HCT116 (cell line): ENCODE results near the gene TH. TPM values are rescaled to one million over a fixed set of nuclear protein-coding genes. Genes with fewer than 3 reads are reported as not detected.

Experiments used
- ATAC-seq: fragments of 200-7000 bp; cut with Tn5 transposase; 2 replicates; pipeline ENCODE4 v1.9.1; 2020; ENCODE audit warnings: mild to moderate bottlenecking, moderate library complexity
- BruUV-seq: library from RNA; stranded (reverse); fragments of 400-500 nt; replicated peaks from 2 replicates; lab custom pipeline; 2021; lab: Mats Ljungman, UMichigan
- CTCF ChIA-PET: fragments of 300-600 bp; sonication (Branson Sonifier 250); formaldehyde crosslinking; loops from one replicate; lab custom pipeline; 2021; ENCODE audit warnings: antibody characterized with exemption; lab: Charles Lee
- POLR2A ChIA-PET: fragments of 300-600, 350-600 bp; sonication (Branson Sonifier 250); formaldehyde crosslinking; loops from one replicate; lab custom pipeline; 2021; ENCODE audit warnings: antibody characterized with exemption; lab: Charles Lee
- RAD21 ChIA-PET, 2 experiments: fragments of 300-600 bp; sonication (Branson Sonifier 250); formaldehyde crosslinking; loops; one replicate each; lab custom pipeline; 2023; ENCODE audit warnings: low total read pairs in 2 of 2; ENCODE audit not compliant: uncharacterized antibody in 2 of 2, unreplicated experiment in 2 of 2, low non-redundant PET in 1 of 2; lab: Charles Lee
- DNase-seq: peaks from one replicate; pipeline ENCODE4 v3.0.0-alpha.2; 2010; ENCODE audit warnings: low read depth, low spot score
- H2AFZ ChIP-seq: fragments of 200-600 bp; shearing (Covaris generic), sonication (generic); 2 replicates; pipeline ENCODE4 v1.6.1; 2017; ENCODE audit warnings: low read depth, mixed run types, mixed read lengths, antibody characterized with exemption, low read length; ENCODE audit not compliant: poor library complexity, severe bottlenecking
- H3K27ac ChIP-seq: 2 replicates; pipeline ENCODE4 v1.5.1; 2012; ENCODE audit warnings: low read depth, low read length
- H3K27me3 ChIP-seq: fragments of 200-600 bp; sonication (generic); 2 replicates; pipeline ENCODE4 v1.6.1; 2016; ENCODE audit warnings: mixed run types, low read length, mixed read lengths; ENCODE audit not compliant: insufficient read depth
- H3K36me3 ChIP-seq, 2 experiments: fragments of 200-500 bp in 1 of 2; fragments of 200-600 bp in 1 of 2; sonication (Bioruptor generic) in 1 of 2; sonication (generic) in 1 of 2; 2 replicates each; pipeline versions ENCODE4 v1.5.1 to v1.6.1; 2014 to 2016; ENCODE audit warnings: low read length in 2 of 2, inconsistent platforms in 1 of 2, mixed read lengths in 1 of 2, mixed run types in 1 of 2; ENCODE audit not compliant: insufficient read depth in 2 of 2, control insufficient read depth in 1 of 2
- H3K4me1 ChIP-seq, 2 experiments: fragments of 200-600 bp in 1 of 2; sonication (generic) in 1 of 2; 2 replicates each; pipeline versions ENCODE4 v1.5.1 to v1.6.1; 2012 to 2017; ENCODE audit warnings: low read length in 2 of 2, inconsistent platforms in 1 of 2, mild to moderate bottlenecking in 1 of 2, mixed read lengths in 1 of 2, mixed run types in 1 of 2, moderate library complexity in 1 of 2; ENCODE audit not compliant: insufficient read depth in 2 of 2, control insufficient read depth in 1 of 2
- H3K4me2 ChIP-seq: fragments of 200-600 bp; sonication (generic); 2 replicates; pipeline ENCODE4 v1.6.1; 2017; ENCODE audit warnings: mixed run types, low read length, mixed read lengths
- H3K4me3 ChIP-seq, 2 experiments: fragments of 200-600 bp in 1 of 2; sonication (generic) in 1 of 2; replicated peaks in 1 of 2; 2 replicates each; pipeline ENCODE4 v1.5.1; 2011 to 2016; ENCODE audit warnings: low read length in 2 of 2, control low read depth in 1 of 2, low read depth in 1 of 2, mild to moderate bottlenecking in 1 of 2, mixed read lengths in 1 of 2, mixed run types in 1 of 2
- H3K79me2 ChIP-seq: fragments of 200-600 bp; sonication (generic); 2 replicates; pipeline ENCODE4 v1.6.1; 2017; ENCODE audit warnings: mild to moderate bottlenecking, mixed run types, low read length, moderate library complexity, mixed read lengths; ENCODE audit not compliant: insufficient read depth
- H3K9ac ChIP-seq: fragments of 200-600 bp; sonication (generic); 2 replicates; pipeline ENCODE4 v1.6.1; 2016; ENCODE audit warnings: low read length, mixed read lengths
- H3K9me2 ChIP-seq: fragments of 200-600 bp; sonication (generic), shearing (Covaris generic); 2 replicates; pipeline ENCODE4 v1.6.1; 2017; ENCODE audit warnings: mixed run types, mild to moderate bottlenecking, moderate library complexity; ENCODE audit not compliant: insufficient read depth
- H3K9me3 ChIP-seq, 2 experiments: fragments of 200-500 bp in 1 of 2; fragments of 200-600 bp in 1 of 2; sonication (Bioruptor generic) in 1 of 2; sonication (generic) in 1 of 2; 2 replicates each; pipeline ENCODE4 v1.6.1; 2014 to 2017; ENCODE audit warnings: low read length in 2 of 2, mixed read lengths in 2 of 2, inconsistent platforms in 1 of 2, low read depth in 1 of 2, mild to moderate bottlenecking in 1 of 2, mixed run types in 1 of 2, moderate library complexity in 1 of 2; ENCODE audit not compliant: control insufficient read depth in 1 of 2, insufficient read depth in 1 of 2
- H4K20me1 ChIP-seq: fragments of 200-600 bp; sonication (generic), shearing (Covaris generic); 2 replicates; pipeline ENCODE4 v1.6.1; 2017; ENCODE audit warnings: mixed run types, mild to moderate bottlenecking, moderate library complexity; ENCODE audit not compliant: insufficient read depth
- ATF3 ChIP-seq: IDR thresholded peaks from 2 replicates; pipeline ENCODE4 v1.6.1; 2012
- CBX3 ChIP-seq: IDR thresholded peaks from 2 replicates; pipeline ENCODE4 v1.6.1; 2012; ENCODE audit warnings: low read depth
- EGR1 ChIP-seq: IDR thresholded peaks from 2 replicates; pipeline ENCODE4 v1.6.1; 2012; ENCODE audit warnings: low read depth
- FOSL1 ChIP-seq: IDR thresholded peaks from 2 replicates; pipeline ENCODE4 v1.6.1; 2012; ENCODE audit warnings: low read depth
- POLR2A ChIP-seq: IDR thresholded peaks from 2 replicates; pipeline ENCODE4 v1.7.0; 2011; ENCODE audit warnings: borderline replicate concordance; ENCODE audit not compliant: insufficient read depth, insufficient read length; ENCODE audit errors: extremely low read depth
- REST ChIP-seq: IDR thresholded peaks from 2 replicates; pipeline ENCODE4 v1.6.1; 2012; ENCODE audit warnings: low read depth
- SP1 ChIP-seq: IDR thresholded peaks from 2 replicates; pipeline ENCODE4 v1.6.1; 2012; ENCODE audit warnings: low read depth
- ZBTB33 ChIP-seq: IDR thresholded peaks from 2 replicates; pipeline ENCODE4 v1.6.1; 2011; ENCODE audit warnings: mild to moderate bottlenecking, low read length, moderate library complexity; ENCODE audit not compliant: insufficient replicate concordance; ENCODE audit errors: extremely low read depth
- ZFX ChIP-seq: fragments of 450-650 bp; IDR thresholded peaks from 2 replicates; pipeline ENCODE4 v1.6.1; 2017
- intact Hi-C: fragments of 100-400 bp; cut with micrococcal nuclease; formaldehyde crosslinking; loops from 2 replicates; pipeline ENCODE4 v1.10.0; 2022
- total RNA-seq: library from RNA; stranded (reverse); gene quantifications from one replicate; pipeline ENCODE4 v1.2.1, GENCODE V29; 2021; ENCODE audit not compliant: unreplicated experiment

Gene TH
- total RNA-seq, 1 experiment from 2014 or later, result not detected

GRCh38 chr11:2139621-2140337 is 31.8 kb downstream of the TH start:
- H3K9ac ChIP-seq, result no peak overlapping the region

More at GRCh38 chr11:2139621-2140337, 31.8 kb downstream of the TH start:
- BruUV-seq, result no TSS peak
- Histone ChIP-seq H4K20me1 (no peaks in the 10 kb centered on the region), H3K9me3 (no peaks in the 10 kb centered on the region), H3K4me3 (no peak overlapping the region), H3K9me2 (no peaks in the 10 kb centered on the region), H3K4me2 (no peak overlapping the region), H3K27me3 (no peaks in the 10 kb centered on the region), H3K4me1 (peaks cover 0 to 23% of the 10 kb centered on the region in 2 experiments; a peak in 2 of 4 replicates), H2AFZ (no peak overlapping the region), H3K79me2 (no peaks in the 10 kb centered on the region), H3K36me3 (no peaks in the 10 kb centered on the region), H3K27ac (no peak overlapping the region)
- CTCF ChIA-PET, result no interaction called here
- DNase-seq (no peak), ATAC-seq (no peak)
- POLR2A ChIA-PET, result no interaction called here
- RAD21 ChIA-PET, result no interaction called here
- TF ChIP-seq REST (no peak), ZBTB33 (no peak), ATF3 (no peak), SP1 (no peak), EGR1 (no peak), FOSL1 (no peak), POLR2A (no peak), ZFX (no peak), CBX3 (no peak)
- intact Hi-C loops, result loop anchor here (5.0 kb wide), 1 partner anchor 52 kb away; no protein-coding TSS in a partner anchor
